Small intestine (tissue), 7 donors: ENCODE results near the gene CDH1. TPM values are rescaled to one million over a fixed set of nuclear protein-coding genes. Genes with fewer than 3 reads are reported as not detected.

Experiments used
- DNase-seq, 2 donors: peaks; one replicate each; pipeline versions ENCODE4 v3.0.0 to v3.0.0-alpha.2; 2013
- FAIRE-seq: peaks from 2 replicates; lab custom pipeline; 2012; peaks lifted over from hg19 to GRCh38; lab: Jason Lieb, UNC
- H3K27ac ChIP-seq, 3 donors: one replicate each; pipeline ENCODE4 v1.5.1; 2013; ENCODE audit warnings: low read length in 2 of 3, mild to moderate bottlenecking in 2 of 3, control low read depth in 1 of 3, inconsistent platforms in 1 of 3, low read depth in 1 of 3, moderate library complexity in 1 of 3
- H3K27me3 ChIP-seq, 3 donors: one replicate each; pipeline ENCODE4 v1.6.1; 2013; ENCODE audit warnings: low read length in 3 of 3, inconsistent platforms in 1 of 3; ENCODE audit not compliant: control insufficient read depth in 3 of 3, insufficient read depth in 3 of 3
- H3K36me3 ChIP-seq, 3 donors: one replicate each; pipeline ENCODE4 v1.6.1; 2013; ENCODE audit warnings: low read length in 3 of 3, inconsistent platforms in 1 of 3, low read depth in 1 of 3, mild to moderate bottlenecking in 1 of 3, moderate library complexity in 1 of 3; ENCODE audit not compliant: control insufficient read depth in 3 of 3, insufficient read depth in 2 of 3
- H3K4me1 ChIP-seq, 3 donors: one replicate each; pipeline ENCODE4 v1.6.1; 2013; ENCODE audit warnings: low read length in 2 of 3, inconsistent platforms in 1 of 3, low read depth in 1 of 3, mild to moderate bottlenecking in 1 of 3, moderate library complexity in 1 of 3; ENCODE audit not compliant: control insufficient read depth in 3 of 3, insufficient read depth in 2 of 3
- H3K4me3 ChIP-seq, 3 donors: one replicate each; pipeline ENCODE4 v1.5.1; 2013; ENCODE audit warnings: low read length in 3 of 3, control low read depth in 1 of 3, inconsistent platforms in 1 of 3, low read depth in 1 of 3, mild to moderate bottlenecking in 1 of 3, moderate library complexity in 1 of 3
- H3K9me3 ChIP-seq, 2 donors: one replicate each; pipeline ENCODE4 v1.6.1; 2013; ENCODE audit warnings: low read depth in 1 of 2, low read length in 1 of 2; ENCODE audit not compliant: control insufficient read depth in 2 of 2, insufficient read depth in 1 of 2
- whole genome bisulfite sequencing, 3 donors: extraction: QIAGEN DNeasy Blood & Tissue Kit; methylation state at CpG; one replicate each; pipeline ENCODE4 v1.1.7; 2013; 5-methylcytosine and 5-hydroxymethylcytosine counted together
- polyA plus RNA-seq, 4 donors: library from polyadenylated mRNA; stranded (reverse) in 3 of 4; unstranded in 1 of 4; fragments of 200-250 nt in 3 of 4; fragments of 120-200 nt in 1 of 4; gene quantifications; one replicate each; pipeline versions ENCODE4 v1.2.1 to v1.2.3, GENCODE V29; 2013
- donor health status: healthy with polysubstance abuse.
- donor health status: control.
- donor health status: control.
- donor health status: Bipolar disorder and iron deficiency.
- donor health status: healthy.

The CDH1 gene
- polyA plus RNA-seq, 4 donors = 76.2 to 366 (median 109) TPM

DNA sequence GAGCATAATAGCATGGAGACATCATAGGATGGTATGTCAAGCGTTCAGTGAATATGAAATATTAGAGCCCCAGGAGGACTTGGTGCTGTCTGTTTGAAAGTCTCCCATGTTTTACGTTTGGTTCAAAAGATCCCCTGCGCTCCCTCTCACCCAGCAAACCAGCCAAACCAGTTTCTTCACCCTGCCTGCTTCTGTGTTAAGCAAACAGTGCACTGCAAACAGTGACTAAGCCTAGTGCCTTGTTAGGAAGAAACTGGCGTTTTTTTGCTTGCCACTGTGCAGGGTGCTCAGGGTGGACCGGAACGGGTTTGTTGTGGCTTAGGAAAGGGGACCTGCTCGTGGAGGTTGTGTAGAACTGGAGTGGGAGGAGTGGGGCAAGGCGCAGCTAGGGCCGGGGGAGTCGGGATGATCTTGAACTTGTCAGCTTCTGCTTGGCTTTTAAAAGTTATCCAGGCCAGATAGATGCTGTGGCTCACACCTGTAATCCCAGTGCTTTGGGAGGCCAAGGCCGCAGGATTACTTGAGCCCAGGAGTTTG is 7.7 kb downstream of the CDH1 start:
- no peaks in the 10 kb centered on the region for H3K9me3 ChIP-seq
- peak; percentile 94 for DNase-seq
- H3K27me3 ChIP-seq = no peaks in the 10 kb centered on the region
- H3K36me3 ChIP-seq = peaks cover 0 to 61% (median 0%) of the 10 kb centered on the region in 3 donors
- 13 to 55% (median 30%) methylated on average over 11 of the region's 11 CpGs for WGBS, 3 donors
- H3K27ac ChIP-seq = peak overlapping the region; percentile 60 to 95 (median 78)
- no peak for FAIRE-seq
- no peak overlapping the region for H3K4me3 ChIP-seq
- H3K4me1 ChIP-seq = peaks cover 4 to 71% (median 6%) of the 10 kb centered on the region in 3 donors

DNA sequence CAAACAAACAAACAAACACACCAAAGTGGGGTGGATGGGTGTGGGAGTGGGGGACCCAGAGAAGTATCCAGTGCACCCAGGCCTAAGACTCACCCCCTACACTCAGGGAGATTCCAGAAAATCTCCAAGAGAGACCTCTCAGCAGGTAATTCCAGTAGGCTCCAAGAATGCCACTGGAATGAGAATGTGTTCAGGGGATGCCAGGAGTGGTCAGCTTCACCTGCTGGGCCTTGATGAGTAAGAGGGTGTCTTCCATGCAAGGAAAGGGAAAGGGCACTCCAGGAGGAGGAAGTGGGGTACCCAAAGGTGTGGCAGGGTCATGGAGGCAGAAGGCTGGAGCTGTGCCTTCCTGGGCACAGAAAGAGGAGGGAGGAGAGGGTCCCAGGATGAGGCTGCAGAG is 9.9 kb downstream of the CDH1 start:
- Histone ChIP-seq H3K4me1 (peaks cover 3 to 56% (median 6%) of the 10 kb centered on the region in 3 donors), H3K36me3 (peaks cover 0 to 68% (median 0%) of the 10 kb centered on the region in 3 donors), H3K27ac (no peak overlapping the region), H3K9me3 (no peaks in the 10 kb centered on the region), H3K4me3 (no peak overlapping the region), H3K27me3 (no peaks in the 10 kb centered on the region)
- DNase-seq (no peak), FAIRE-seq (no peak)

DNA sequence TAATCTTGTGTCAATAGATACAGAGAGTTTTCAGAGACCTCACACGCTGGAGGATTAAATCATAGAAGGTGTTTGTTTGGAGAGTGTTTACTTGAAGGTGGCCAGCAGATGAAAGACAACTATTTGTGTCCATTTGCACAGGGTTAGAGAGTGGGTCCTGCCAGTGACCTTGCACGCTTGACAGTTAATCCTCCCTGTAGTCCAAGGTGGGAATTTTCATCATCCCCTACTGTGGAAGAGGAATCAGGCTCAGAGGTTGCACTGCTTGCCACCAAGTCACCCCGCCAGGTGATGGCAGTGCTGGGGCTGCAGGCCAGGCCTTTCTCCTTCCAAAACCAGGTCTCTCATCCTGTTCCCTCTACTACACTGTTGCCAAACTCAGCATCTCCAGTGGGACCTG is 12.3 kb downstream of the CDH1 start:
- Histone ChIP-seq H3K36me3 (peaks cover 0 to 73% (median 0%) of the 10 kb centered on the region in 3 donors), H3K4me1 (peaks cover 2 to 53% (median 5%) of the 10 kb centered on the region in 3 donors)
- FAIRE-seq = no peak

DNA sequence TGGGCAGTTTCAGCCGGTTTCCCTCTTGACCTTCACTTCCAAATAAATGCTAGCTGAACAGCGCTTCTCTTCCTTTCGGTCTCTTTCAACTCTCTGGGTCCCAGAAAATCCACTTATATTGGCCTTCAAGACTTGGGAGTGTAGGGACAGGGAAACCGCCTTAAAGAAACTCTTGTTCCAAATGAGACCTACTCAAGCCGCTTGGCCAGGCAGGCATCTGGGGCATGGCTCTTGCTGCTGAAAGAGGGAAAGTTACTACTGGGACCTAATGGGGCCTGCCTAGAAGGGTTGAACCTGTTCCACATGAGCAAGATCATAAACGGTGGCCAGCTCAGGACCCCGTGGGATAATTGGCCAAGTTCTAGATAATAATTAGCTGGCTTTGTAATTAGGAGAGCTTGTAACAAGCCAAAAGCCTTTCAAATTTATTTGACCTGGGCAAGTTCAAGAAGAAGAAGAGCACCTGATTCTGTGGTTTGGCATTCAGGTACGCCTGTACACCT is 13.2 kb downstream of the CDH1 start:
- 60 to 73% (median 65%) methylated on average over 8 of the region's 8 CpGs for WGBS, 3 donors
- H3K27me3 ChIP-seq = no peaks in the 10 kb centered on the region
- peaks cover 6 to 53% (median 6%) of the 10 kb centered on the region in 3 donors for H3K4me1 ChIP-seq
- H3K27ac ChIP-seq = peak overlapping the region in 1 of 3 donors; percentile 11
- H3K4me3 ChIP-seq = no peak overlapping the region
- DNase-seq (peak in 1 of 2 donors; percentile 57), FAIRE-seq (no peak)
- peaks cover 0 to 72% (median 0%) of the 10 kb centered on the region in 3 donors for H3K36me3 ChIP-seq
- H3K9me3 ChIP-seq = no peaks in the 10 kb centered on the region

More for the DNA sequence above, 12.3 kb downstream of the CDH1 start:
- 70 to 83% (median 72%) methylated on average over 3 of the region's 3 CpGs for WGBS, 3 donors
- Histone ChIP-seq H3K9me3 (no peaks in the 10 kb centered on the region), H3K27ac (no peak overlapping the region), H3K27me3 (no peaks in the 10 kb centered on the region), H3K4me3 (no peak overlapping the region)
- DNase-seq = no peak

DNA sequence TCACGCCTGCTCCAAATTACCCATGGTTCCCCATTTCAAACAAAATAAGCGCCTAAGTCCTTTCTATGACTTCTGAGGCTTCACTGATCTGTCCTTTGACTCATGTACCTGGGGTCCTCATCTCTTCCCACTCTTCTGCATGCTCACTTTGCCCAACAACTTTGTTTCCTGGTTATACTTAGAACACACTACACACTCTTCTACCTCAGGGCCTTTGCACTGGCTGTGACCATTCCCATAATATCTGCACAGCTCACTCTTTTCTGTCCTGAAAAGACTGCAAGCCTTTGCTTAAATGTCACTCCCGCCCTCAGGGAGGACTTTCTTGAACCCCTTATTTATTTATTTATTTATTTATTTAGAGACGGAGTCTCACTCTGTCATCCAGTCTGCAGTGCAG is 14.1 kb downstream of the CDH1 start:
- DNase-seq (no peak), FAIRE-seq (no peak)
- Histone ChIP-seq H3K27ac (peak overlapping the region in 2 of 3 donors; percentile 11 to 14), H3K27me3 (no peaks in the 10 kb centered on the region), H3K9me3 (no peaks in the 10 kb centered on the region), H3K4me1 (peaks cover 5 to 54% (median 13%) of the 10 kb centered on the region in 3 donors), H3K4me3 (no peak overlapping the region), H3K36me3 (peaks cover 0 to 65% (median 0%) of the 10 kb centered on the region in 3 donors)
- WGBS, 3 donors = 89 to 95% (median 93%) methylated on average over 4 of the region's 4 CpGs

DNA sequence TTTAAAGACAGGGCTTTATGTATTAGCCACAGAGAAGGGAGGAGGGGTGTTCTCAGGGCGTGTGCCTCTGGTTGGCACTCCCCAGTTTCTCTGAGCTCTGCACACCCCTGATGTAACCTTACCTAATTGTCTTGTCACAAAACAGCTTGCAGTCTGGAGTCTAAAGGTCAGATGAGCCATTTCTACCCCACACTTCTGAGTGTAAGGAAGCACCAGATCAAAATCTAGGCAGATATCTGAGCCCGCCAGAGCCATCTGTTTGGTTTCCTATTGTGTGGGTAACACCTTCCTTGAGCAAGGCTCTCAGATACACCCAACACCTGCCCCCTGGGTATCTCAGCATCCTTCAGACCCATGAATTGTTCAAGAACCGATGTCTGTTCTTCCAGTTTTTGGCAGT is 15.5 kb downstream of the CDH1 start:
- DNase-seq = peak; percentile 81 to 85
- Histone ChIP-seq H3K27me3 (no peaks in the 10 kb centered on the region), H3K4me3 (no peak overlapping the region), H3K4me1 (peaks cover 6 to 55% (median 13%) of the 10 kb centered on the region in 3 donors), H3K9me3 (no peaks in the 10 kb centered on the region), H3K27ac (peak overlapping the region; percentile 68 to 82 (median 74)), H3K36me3 (peaks cover 0 to 59% (median 0%) of the 10 kb centered on the region in 3 donors)
- 6 to 35% (median 34%) methylated on average over 3 of the region's 3 CpGs for WGBS, 3 donors
- no peak for FAIRE-seq

DNA sequence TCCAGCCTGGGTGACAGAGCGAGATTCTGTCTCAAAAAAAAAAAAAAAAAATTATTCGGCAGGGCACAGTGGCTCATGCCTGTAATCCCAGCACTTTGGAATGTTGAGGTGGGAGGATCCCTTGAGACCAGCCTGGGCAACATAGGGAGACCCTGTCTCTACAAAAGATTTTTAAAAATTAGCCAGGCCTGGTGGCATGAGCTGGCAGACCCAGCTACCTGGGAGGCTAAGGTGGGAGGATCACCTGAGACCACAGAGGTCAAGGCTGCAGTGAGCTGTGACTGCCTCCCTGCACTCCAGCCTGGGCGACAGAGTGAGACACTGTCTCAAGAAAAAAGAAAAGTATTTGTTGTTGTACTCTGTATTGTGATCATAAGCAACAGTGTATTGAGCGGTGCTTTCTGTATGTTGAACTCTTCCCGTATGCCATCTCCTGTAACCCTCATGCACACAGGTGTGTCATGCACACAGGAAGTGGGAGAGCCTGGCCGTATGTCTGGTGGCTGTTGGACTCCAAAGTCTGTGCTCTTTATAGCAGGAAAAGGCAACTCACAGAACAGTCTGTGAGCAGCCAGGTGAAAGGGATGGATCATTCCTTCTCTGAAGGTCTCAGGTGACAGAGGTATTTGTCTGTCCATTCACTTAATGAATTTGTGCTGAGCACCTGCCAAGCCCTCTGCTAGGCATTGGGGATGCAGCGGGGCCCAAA is 17.1 kb downstream of the CDH1 start:
- Histone ChIP-seq H3K4me1 (peaks cover 6 to 54% (median 13%) of the 10 kb centered on the region in 3 donors), H3K27ac (peak overlapping the region; percentile 82 to 89 (median 85)), H3K27me3 (no peaks in the 10 kb centered on the region), H3K4me3 (no peak overlapping the region), H3K9me3 (no peaks in the 10 kb centered on the region), H3K36me3 (peaks cover 0 to 62% (median 0%) of the 10 kb centered on the region in 3 donors)
- 30 to 63% (median 49%) methylated on average over 7 of the region's 7 CpGs for WGBS, 3 donors
- peak; percentile 50 to 88 for DNase-seq
- FAIRE-seq = no peak

DNA sequence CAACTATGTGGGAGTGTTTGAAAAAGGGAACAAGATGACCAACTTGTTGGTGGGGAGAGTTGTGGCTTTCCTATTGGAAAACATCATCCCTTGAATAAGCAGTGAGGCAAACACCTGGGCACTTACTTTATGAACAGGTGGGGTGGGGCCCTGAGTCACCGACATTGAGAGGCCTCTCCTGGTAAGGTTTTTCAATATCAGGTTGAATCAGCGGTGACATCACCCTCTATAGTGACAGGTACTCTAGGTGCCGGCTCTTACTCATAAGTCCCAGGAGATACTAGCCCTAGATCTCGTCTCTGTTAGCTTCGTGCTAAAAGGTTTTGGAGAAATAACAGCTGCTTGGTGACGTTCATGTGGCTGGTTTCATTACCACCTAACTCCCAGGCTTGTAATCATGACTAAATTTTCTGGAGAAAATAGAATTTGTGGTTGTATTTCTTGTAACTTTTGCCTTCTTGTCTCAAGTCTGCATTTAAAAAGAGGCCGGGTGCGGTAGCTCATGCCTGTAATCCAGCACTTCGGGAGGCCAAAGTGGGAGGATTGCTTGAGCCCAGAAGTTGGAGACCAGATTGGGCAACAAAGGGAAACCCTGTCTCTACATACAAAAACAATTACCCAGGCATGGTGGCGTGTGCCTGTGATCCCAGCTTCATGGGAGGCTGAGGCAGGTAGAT is 19.3 kb downstream of the CDH1 start:
- WGBS, 3 donors = 29 to 52% (median 34%) methylated on average over 10 of the region's 10 CpGs
- H3K4me1 ChIP-seq = peaks cover 8 to 58% (median 11%) of the 10 kb centered on the region in 3 donors
- peaks cover 0 to 61% (median 4%) of the 10 kb centered on the region in 3 donors for H3K36me3 ChIP-seq
- H3K27me3 ChIP-seq = no peaks in the 10 kb centered on the region
- peak overlapping the region; percentile 82 to 89 (median 87) for H3K27ac ChIP-seq
- DNase-seq (peak; percentile 88 to 98), FAIRE-seq (no peak)
- no peaks in the 10 kb centered on the region for H3K9me3 ChIP-seq
- no peak overlapping the region for H3K4me3 ChIP-seq
